ENCODE data around the gene PRPF19.

DNA sequence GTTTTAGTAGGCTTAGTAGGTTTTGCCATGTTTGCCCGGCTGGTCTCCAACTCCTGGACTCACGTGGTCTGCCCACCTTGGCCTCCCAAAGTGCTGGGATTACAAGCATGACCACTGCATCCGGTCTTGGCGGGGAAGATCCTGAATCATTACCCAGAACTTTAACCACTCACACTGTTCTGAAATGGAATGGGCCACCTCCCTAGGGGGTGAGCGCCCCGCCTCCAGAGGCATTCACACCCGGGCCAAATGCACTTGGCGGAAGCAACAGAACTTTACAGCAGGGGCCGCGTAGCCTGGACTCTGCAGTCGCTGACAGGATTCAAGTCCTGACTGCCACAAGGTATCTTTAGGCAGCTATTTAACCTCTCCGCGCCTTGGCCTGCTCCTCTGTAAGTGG lies 59.1 kb downstream of the PRPF19 start:
- no peak for TF ChIP-seq POLR2A (IDR thresholded peaks at IDR 0.05)
- TF ChIP-seq, protein P1, sequence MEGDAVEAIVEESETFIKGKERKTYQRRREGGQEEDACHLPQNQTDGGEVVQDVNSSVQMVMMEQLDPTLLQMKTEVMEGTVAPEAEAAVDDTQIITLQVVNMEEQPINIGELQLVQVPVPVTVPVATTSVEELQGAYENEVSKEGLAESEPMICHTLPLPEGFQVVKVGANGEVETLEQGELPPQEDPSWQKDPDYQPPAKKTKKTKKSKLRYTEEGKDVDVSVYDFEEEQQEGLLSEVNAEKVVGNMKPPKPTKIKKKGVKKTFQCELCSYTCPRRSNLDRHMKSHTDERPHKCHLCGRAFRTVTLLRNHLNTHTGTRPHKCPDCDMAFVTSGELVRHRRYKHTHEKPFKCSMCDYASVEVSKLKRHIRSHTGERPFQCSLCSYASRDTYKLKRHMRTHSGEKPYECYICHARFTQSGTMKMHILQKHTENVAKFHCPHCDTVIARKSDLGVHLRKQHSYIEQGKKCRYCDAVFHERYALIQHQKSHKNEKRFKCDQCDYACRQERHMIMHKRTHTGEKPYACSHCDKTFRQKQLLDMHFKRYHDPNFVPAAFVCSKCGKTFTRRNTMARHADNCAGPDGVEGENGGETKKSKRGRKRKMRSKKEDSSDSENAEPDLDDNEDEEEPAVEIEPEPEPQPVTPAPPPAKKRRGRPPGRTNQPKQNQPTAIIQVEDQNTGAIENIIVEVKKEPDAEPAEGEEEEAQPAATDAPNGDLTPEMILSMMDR (IDR thresholded peaks at IDR 0.05): no peak
